Stimulated activated CD8-positive, alpha-beta memory T cell treated with anti-CD3 and anti-CD28 coated beads, Interleukin-12 subunit alpha, Interleukin-12 subunit beta, amount 100 ng/mL, for 4 hours (primary cell): ENCODE data around the gene MROH7.

Experiments
- DNase-seq: peaks from one replicate; pipeline ENCODE4 v3.0.0-alpha.2; 2020; ENCODE audit warnings: low read depth

Gene MROH7

DNA sequence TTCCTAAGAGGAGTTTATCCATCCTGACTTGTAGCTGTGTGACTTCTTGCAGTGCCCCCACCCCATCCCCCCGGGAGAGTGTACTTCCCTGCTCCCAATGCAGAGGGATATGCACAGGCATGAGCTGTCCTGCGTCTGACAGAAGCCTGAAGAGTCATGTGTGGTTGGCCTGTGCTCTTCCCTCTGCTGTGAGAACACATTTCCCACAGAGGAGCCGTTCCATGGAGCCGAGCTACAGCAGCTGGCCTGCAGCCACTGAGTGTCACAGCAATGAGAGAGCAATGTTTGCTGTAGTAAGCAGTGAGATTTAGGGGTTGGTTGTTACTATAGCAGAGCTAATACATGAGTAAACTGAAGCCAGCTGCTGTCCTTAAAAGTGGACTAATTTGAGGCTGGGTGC lies 100.7 kb downstream of the MROH7 start:
- DNase-seq = no peak

DNA sequence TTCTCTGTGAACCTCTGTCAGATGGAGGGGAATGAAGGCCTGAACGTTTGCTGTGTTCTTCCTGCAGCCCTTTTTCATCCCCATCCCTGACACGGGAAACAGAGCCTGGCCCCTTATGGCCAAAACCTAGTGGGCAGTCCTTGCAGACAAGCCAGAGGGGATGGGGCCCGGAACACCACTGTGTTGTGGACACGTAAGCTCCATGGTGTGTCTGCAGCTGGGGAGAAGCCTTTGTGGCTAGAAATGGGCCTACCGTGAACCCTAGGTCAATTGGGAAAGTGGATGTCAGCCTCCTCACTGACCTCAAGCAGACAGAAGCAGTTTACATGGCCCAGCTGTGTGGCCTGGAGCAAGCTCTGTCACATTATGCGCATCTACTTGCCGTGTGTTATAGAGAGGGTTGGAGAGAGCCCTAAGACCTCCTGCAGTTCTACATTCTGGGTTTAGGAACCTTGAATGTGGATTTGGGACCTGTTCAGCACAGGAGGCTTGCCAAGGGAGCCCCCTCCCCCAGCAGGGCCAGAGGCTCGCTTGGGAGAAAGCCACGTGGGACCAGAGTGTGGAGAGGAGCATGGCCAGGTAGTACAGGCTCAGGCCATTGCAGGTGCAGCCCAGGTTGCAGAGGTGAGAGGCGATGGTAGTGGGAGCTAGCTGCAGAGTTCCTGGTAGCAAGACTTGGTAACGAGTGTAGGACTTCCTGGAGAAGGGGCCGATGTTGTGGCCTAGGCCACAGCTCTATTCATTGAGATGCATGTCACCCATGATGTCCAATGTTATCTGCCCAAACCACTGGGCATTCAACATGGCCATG lies 102.0 kb downstream of the MROH7 start:
- no peak for DNase-seq

DNA sequence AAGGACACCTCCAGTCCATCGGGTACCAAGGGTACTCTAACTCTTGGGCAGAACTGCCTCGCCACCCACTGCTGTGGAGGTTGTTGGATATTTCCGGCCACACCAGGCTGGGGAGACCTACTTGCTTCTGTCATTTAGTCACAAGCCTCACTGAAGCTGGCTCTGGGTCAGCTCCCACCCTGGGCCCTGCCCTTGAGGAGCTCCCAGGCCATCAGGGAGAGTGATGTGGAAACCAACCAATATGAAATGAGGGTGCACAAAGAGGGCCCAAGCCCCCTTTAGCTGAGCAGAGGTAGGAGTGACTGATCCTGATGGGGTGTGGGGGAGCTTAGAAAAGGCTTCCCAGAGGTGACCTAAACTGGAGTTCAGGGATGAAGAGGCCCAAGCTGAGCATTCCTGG lies 103.1 kb downstream of the MROH7 start:
- no peak for DNase-seq

DNA sequence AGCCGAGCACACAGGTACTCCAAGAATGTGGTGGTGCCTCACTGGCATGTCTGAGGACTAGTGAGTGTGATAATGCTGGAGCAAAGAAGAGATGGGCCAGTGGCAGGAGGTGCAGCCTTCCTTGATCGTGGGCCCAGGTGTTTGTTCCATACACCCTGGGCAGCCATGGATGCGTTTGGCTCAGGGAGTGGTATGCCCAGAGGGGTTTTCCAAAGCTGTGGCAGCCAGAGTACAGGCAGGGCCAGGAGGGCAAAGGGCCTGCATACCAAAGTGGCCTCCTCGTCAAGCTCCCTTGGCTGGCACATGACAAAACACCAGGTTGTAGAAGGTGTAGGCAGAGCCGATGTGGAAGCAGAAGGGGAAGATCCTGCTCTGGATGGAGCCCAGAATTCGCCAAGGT lies 103.7 kb downstream of the MROH7 start:
- no peak for DNase-seq

DNA sequence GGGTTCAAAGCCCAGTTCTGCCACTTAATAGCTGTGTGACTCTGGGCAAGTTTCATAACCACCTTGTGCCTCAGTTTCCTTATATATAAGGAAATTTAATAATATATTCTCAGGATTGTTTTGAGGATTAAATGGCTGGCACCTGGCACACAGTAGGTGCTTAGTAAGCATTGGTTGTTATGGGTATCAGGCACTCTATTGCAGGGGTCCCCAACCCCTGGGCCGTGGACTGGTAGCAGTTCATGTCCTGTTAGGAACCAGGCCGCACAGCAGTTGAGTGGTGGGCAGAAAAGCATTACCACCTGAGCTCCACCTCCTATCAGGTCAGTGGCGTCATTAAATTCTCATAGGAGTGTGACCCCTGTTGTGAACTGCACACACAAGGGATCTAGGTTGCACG lies 104.3 kb downstream of the MROH7 start:
- DNase-seq = no peak

DNA sequence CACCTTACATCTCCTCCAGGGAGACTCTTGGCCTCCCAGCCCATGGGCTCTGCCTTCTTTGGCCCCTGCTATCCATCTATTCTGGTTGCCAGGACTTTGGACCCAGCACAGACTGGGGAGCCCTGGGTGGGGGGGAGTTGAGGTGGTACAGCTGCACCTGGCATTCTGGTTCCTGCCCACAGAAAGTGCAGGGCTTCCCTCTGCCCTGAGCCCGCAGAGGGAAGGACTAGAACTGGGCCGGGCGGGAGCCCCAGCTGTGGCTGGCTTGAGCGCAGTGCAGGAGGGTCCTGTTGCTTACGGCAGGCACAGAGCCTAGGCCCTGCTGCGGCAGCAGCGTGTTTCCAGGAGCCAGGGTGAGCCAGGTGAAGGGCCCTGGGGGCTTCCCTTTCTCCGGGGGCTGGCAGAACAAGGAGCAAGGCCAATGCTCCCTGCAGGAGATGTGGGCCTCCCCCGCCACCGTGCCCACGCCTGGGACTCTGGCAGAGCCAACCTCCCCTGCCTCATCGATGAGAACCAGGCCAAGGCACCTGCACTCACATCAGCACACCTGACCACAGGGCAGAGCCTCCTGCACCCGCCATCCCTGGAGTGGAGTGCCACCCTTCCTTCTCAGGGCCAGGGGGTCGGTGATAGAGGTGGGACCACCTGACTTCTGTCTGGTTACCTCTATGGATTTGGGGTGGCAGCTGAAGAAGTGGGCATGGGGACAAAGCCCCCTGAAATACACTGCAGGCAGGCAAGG lies 106.7 kb downstream of the MROH7 start:
- DNase-seq = no peak

DNA sequence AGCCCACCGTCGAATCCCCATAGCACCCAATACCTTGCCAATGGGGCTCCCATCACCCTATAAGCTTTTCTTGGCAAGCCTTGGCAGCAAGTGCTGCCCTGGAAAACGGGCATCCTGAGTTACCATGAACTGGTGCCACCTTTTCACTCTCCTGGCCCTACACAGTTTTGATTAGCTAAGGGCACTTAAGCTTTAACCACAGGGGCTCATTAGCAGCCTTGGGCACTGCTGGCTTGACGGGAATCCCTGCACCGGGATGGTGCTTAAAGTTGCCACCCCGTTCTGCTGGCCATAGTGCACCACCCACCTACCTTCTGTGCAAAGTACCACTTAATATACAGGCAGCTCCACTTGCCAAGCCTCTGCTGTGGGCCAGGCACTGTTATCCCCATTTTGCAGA lies 109.0 kb downstream of the MROH7 start:
- no peak for DNase-seq

DNA sequence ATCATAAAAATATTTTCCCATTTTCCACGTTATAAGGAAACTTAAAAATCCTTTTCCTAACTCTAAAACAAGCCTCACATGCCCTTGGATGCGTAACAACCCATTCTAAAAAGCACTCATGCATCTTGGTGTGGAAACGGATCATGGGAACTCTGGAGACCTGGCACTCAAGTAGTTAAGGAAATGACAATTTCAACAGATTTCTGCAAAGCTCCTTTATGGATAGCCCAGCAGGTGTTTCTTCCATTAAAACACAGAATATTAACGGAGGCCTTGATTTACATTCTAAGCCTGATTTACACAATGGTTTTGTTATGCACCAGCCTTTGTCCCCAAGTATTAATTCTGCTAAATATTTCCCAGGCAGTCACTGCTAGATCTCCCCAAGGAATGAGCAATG lies 109.8 kb downstream of the MROH7 start:
- no peak for DNase-seq

DNA sequence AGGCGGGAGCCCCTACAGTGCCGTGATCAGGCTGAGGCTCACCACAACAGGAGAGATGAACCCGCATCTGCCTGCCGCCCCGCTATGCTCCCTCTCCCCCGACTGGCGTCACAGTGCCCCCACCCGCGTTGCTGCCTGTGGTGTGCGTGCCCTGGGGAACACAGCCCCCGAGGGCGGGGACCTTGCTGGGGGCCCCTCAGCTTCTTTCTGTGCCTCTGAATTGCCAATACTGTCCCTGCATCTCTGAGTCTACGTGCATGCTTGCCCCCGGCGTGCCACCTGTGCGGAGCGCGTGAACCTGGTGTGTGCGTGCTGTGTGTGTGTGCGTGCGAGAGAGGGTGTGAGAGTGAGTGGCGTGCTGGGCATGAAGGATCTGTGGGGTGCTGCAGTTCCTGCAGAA lies 112.5 kb downstream of the MROH7 start:
- DNase-seq = no peak

DNA sequence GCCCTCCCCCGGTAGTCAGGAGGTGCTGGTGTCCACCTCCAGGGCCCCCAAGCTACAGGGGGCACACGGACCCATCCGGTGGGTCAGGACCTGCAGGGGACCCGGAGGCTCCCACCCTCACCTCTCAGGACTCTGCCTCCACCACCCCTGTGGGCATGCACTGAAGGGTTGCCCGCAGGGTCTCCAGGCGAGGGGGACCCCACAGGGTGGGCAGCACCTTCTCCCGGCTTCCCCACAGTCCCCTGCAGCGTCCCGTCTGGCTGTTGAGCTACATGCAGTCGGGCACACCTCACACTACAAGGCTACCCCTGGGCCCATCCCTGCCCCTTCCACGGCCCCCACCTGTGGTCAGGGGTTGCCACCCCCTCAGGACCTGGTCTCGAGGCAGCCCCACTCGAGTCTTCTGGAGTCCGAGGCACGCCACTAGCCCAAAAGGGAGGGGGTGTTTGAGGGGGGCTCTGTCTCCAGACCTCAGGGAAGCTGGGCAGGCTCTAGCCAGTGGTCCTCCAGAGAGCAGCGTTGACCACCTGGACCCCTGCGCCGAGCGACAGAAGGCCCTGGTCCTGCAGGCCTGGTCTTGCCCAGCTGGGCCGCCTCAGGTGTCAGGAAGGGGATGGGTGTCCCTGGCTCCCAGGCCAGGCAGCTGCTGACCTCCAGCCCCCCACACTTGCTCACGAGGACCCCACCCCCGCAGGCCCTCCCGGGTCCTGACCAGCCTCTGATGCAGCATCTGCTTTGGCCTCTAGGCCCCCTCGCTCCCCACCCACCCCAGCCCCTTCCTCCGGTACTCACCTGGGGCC lies 113.1 kb downstream of the MROH7 start:
- DNase-seq = no peak

DNA sequence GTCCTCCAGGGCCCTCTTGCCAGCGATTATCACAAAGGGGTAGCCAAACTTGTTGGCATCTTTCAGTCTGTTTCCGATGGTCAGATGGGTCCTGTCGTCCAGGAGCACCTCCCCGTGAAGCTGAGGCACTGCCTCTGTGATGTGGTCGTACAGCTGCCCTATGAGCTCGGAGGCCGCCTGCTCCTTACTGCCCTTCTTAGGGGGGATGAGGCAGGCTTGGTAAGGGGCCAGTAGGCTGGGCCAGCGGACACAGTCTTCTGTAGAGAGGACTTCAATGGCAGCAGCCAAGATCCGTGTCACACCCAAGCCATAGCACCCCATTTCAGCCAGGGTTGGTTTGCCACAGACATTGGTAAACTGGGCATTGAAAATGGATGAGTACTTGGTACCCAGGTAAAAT lies 116.2 kb downstream of the MROH7 start:
- no peak for DNase-seq

DNA sequence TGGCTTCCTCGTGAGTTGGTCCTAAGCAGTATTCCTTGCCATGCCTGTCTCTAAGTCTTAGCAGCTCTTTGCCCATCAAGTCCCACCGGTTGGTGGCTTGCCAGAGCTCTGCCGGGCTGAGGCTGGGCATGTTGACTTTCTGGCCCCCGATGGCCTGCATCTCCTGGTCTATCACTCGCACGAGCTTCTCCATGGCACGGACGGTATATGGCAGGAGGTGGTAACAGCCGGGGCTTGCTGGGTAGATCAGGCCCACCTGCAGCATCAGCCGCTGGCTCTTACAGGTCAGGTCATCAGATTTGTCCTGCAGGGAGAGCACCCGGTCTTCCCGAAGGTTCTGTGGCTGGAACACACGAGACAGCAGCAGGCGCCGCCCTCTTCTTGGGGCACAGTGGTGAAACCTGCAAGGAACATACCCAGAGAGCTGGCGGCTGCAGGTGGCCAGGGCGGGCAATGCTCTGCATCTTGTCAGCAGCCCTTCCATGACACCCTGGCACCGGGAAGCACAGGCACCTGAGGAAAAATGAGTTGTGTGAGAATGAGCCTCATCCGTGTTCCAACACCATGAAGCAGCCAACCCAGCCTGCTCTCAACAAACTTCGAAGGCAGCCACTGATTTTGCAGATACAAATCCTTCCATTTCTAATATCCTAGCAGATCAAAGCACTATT lies 117.2 kb downstream of the MROH7 start:
- DNase-seq = no peak
